GM18867 (cell line): ENCODE measurements around the gene HPS5.
A peak's percentile ranks its signal among the peaks of the same experiment; 100 is the strongest.

Source experiments
- ATAC-seq: cut with Tn5 transposase; IDR thresholded peaks from one replicate; pipeline ENCODE4 v1.9.1; 2021; ENCODE audit warnings: mild to moderate bottlenecking, moderate library complexity; ENCODE audit not compliant: unreplicated experiment

Gene HPS5

GRCh38 chr11:18236664-18237356 lies 85.1 kb downstream of the HPS5 start, which contains the start of gene SAA4:
Gene SAA4 (minus strand): TSS chr11:18236802. CDS start chr11:18235926, 876 bp downstream.
- ATAC-seq, result no peak

- no peak for ATAC-seq
Observed at GRCh38 chr11:18235394-18236334, 86.3 kb downstream of the HPS5 start.

GRCh38 chr11:18233912-18234311 lies 88.0 kb downstream of the HPS5 start:
- ATAC-seq, result no peak

- no peak for ATAC-seq
Observed at GRCh38 chr11:18230859-18231258, 91.1 kb downstream of the HPS5 start.

- peak; percentile 94 for ATAC-seq
Observed at GRCh38 chr11:18229501-18229900, 92.4 kb downstream of the HPS5 start.
